Caco-2 (cell line): ENCODE data around the gene RPS4Y2. TPM values are rescaled to one million over a fixed set of nuclear protein-coding genes. Genes with fewer than 3 reads are reported as not detected.

Source experiments
- BruUV-seq: library from RNA; stranded (reverse); fragments of 400-500 nt; replicated peaks from 2 replicates; lab custom pipeline; 2021; lab: Mats Ljungman, UMichigan
- CTCF ChIA-PET: fragments of 300-600 bp; sonication (Branson Sonifier 250); formaldehyde crosslinking; loops from one replicate; lab custom pipeline; 2022; ENCODE audit warnings: antibody characterized with exemption; lab: Charles Lee
- POLR2A ChIA-PET: fragments of 300-600 bp; sonication (Branson Sonifier 250); formaldehyde crosslinking; loops from one replicate; lab custom pipeline; 2022; ENCODE audit warnings: antibody characterized with exemption; lab: Charles Lee
- DNase-seq, 2 experiments: peaks; one replicate each; pipeline versions ENCODE4 v3.0.0 to v3.0.0-alpha.2; 2020 to 2022
- H3K27me3 ChIP-seq: replicated peaks from 2 replicates; pipeline ENCODE4 v1.6.0; 2011; ENCODE audit warnings: low read length; ENCODE audit not compliant: control insufficient read depth, insufficient read depth
- H3K36me3 ChIP-seq: 2 replicates; pipeline ENCODE4 v1.5.1; 2011; ENCODE audit warnings: low read length; ENCODE audit not compliant: control insufficient read depth, insufficient read depth
- H3K4me1 ChIP-seq: fragments of 250-450 bp; sonication (Bioruptor Pico); 2 replicates; pipeline ENCODE4 v1.5.1; 2020; ENCODE audit warnings: mild to moderate bottlenecking
- H3K4me3 ChIP-seq: 2 replicates; pipeline ENCODE4 v1.5.1; 2011; ENCODE audit warnings: low read depth, mild to moderate bottlenecking, control low read depth, low read length
- H3K9me3 ChIP-seq: fragments of 250-450 bp; sonication (Bioruptor Pico); 2 replicates; pipeline ENCODE4 v1.5.1; 2020; ENCODE audit warnings: mild to moderate bottlenecking, moderate library complexity
- H3K27ac Mint-ChIP-seq: one replicate; pipeline ENCODE4 v1.8.0; 2022; ENCODE audit warnings: mixed read lengths; ENCODE audit not compliant: unreplicated experiment
- H3K27me3 Mint-ChIP-seq: one replicate; pipeline ENCODE4 v1.8.0; 2022; ENCODE audit warnings: mixed read lengths; ENCODE audit not compliant: insufficient read depth, unreplicated experiment
- H3K36me3 Mint-ChIP-seq: one replicate; pipeline ENCODE4 v1.8.0; 2022; ENCODE audit warnings: mild to moderate bottlenecking, mixed read lengths; ENCODE audit not compliant: insufficient read depth, unreplicated experiment
- H3K4me1 Mint-ChIP-seq: one replicate; pipeline ENCODE4 v1.8.0; 2022; ENCODE audit warnings: low read depth, mixed read lengths; ENCODE audit not compliant: unreplicated experiment
- H3K4me3 Mint-ChIP-seq: one replicate; pipeline ENCODE4 v1.8.0; 2022; ENCODE audit warnings: mild to moderate bottlenecking, moderate library complexity, mixed read lengths; ENCODE audit not compliant: unreplicated experiment
- H3K9me3 Mint-ChIP-seq: one replicate; pipeline ENCODE4 v1.8.0; 2022; ENCODE audit warnings: mixed read lengths; ENCODE audit not compliant: unreplicated experiment
- intact Hi-C: fragments of 100-400 bp; cut with micrococcal nuclease; formaldehyde crosslinking; loops from one replicate; pipeline ENCODE4 v1.10.0; 2022; ENCODE audit not compliant: unreplicated experiment
- total RNA-seq: library from RNA; stranded (reverse); gene quantifications from 2 replicates; pipeline ENCODE4 v1.2.3, GENCODE V29; 2022
- TF ChIP-seq, protein P1 (sequence below), 2 experiments: fragments of 200-600 bp in 1 of 2; IDR thresholded peaks; 1 replicate in 1 of 2; 2 replicates in 1 of 2; pipeline versions ENCODE4 v1.5.1 to v1.8.0; 2011 to 2022; ENCODE audit warnings: antibody characterized with exemption in 1 of 2, control low read depth in 1 of 2, inconsistent platforms in 1 of 2, low read depth in 1 of 2, low read length in 1 of 2, mild to moderate bottlenecking in 1 of 2, moderate library complexity in 1 of 2; ENCODE audit not compliant: insufficient read depth in 1 of 2, severe bottlenecking in 1 of 2, unreplicated experiment in 1 of 2

The RPS4Y2 gene
- total RNA-seq, 1 experiment from 2014 or later, result not detected

DNA sequence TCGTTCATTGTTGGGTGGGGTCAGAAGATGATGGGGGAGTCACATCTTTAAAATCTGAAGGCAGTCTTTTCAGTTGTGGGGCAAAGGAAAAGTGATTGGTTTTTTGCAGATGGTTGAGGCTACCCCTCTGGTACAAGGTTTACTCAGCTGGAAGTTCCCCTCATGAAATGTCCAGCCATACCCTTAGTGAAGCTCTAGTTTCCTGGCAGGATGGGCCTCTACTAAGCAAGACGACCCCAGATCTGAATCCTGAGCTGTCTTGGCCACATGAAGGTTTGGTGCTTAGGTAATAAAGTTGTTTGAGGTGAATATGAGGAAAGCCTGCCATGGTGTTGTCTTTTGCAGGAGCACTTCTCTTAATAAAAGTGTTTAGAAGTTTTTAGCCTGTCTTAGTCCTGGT, 9.2 kb downstream of the RPS4Y2 start:
- H3K27me3 Mint-ChIP-seq, result no peaks in the 10 kb centered on the region
- no peak overlapping the region for H3K27ac Mint-ChIP-seq
- Histone ChIP-seq H3K4me1 (no peaks in the 10 kb centered on the region), H3K4me3 (no peak overlapping the region), H3K36me3 (no peaks in the 10 kb centered on the region), H3K27me3 (no peaks in the 10 kb centered on the region), H3K9me3 (no peaks in the 10 kb centered on the region)
- TF ChIP-seq, protein P1, sequence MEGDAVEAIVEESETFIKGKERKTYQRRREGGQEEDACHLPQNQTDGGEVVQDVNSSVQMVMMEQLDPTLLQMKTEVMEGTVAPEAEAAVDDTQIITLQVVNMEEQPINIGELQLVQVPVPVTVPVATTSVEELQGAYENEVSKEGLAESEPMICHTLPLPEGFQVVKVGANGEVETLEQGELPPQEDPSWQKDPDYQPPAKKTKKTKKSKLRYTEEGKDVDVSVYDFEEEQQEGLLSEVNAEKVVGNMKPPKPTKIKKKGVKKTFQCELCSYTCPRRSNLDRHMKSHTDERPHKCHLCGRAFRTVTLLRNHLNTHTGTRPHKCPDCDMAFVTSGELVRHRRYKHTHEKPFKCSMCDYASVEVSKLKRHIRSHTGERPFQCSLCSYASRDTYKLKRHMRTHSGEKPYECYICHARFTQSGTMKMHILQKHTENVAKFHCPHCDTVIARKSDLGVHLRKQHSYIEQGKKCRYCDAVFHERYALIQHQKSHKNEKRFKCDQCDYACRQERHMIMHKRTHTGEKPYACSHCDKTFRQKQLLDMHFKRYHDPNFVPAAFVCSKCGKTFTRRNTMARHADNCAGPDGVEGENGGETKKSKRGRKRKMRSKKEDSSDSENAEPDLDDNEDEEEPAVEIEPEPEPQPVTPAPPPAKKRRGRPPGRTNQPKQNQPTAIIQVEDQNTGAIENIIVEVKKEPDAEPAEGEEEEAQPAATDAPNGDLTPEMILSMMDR (IDR thresholded peaks at IDR 0.05; ENCODE audit: insufficient read depth in 1 of 2, low read depth in 1 of 2, low read length in 1 of 2, severe bottlenecking in 1 of 2, unreplicated experiment in 1 of 2), result no peak
- no peak for DNase-seq
- H3K4me3 Mint-ChIP-seq, result no peak overlapping the region
- no peaks in the 10 kb centered on the region for H3K36me3 Mint-ChIP-seq
- POLR2A ChIA-PET, result no interaction called here
- H3K4me1 Mint-ChIP-seq, result no peaks in the 10 kb centered on the region
- no TSS peak for BruUV-seq
- H3K9me3 Mint-ChIP-seq, result no peaks in the 10 kb centered on the region
- CTCF ChIA-PET, result no interaction called here
- intact Hi-C loops, result no loop called here

GRCh38 chrY:20770755-20771154, 14.8 kb downstream of the RPS4Y2 start:
- H3K27ac Mint-ChIP-seq, result no peak overlapping the region

GRCh38 chrY:20776104-20776503, 20.2 kb downstream of the RPS4Y2 start:
- no peaks in the 10 kb centered on the region for H3K36me3 Mint-ChIP-seq

More at GRCh38 chrY:20770755-20771154, 14.8 kb downstream of the RPS4Y2 start:
- H3K36me3 ChIP-seq, result no peaks in the 10 kb centered on the region
- intact Hi-C loops, result no loop called here
- no peaks in the 10 kb centered on the region for H3K4me1 ChIP-seq
- H3K9me3 ChIP-seq, result no peaks in the 10 kb centered on the region
- no peak overlapping the region for H3K4me3 ChIP-seq
- H3K36me3 Mint-ChIP-seq, result no peaks in the 10 kb centered on the region
- H3K9me3 Mint-ChIP-seq, result no peaks in the 10 kb centered on the region
- H3K27me3 ChIP-seq, result no peaks in the 10 kb centered on the region
- TF ChIP-seq, protein P1 (IDR thresholded peaks at IDR 0.05; ENCODE audit: insufficient read depth in 1 of 2, low read depth in 1 of 2, low read length in 1 of 2, severe bottlenecking in 1 of 2, unreplicated experiment in 1 of 2), result no peak
- no peaks in the 10 kb centered on the region for H3K4me1 Mint-ChIP-seq
- POLR2A ChIA-PET, result no interaction called here
- no peak for DNase-seq
- CTCF ChIA-PET, result no interaction called here
- H3K4me3 Mint-ChIP-seq, result no peak overlapping the region
- no TSS peak for BruUV-seq
- H3K27me3 Mint-ChIP-seq, result no peaks in the 10 kb centered on the region

More at GRCh38 chrY:20776104-20776503, 20.2 kb downstream of the RPS4Y2 start:
- Histone ChIP-seq H3K9me3 (no peaks in the 10 kb centered on the region), H3K27me3 (no peaks in the 10 kb centered on the region), H3K4me1 (no peaks in the 10 kb centered on the region), H3K4me3 (no peak overlapping the region), H3K36me3 (no peaks in the 10 kb centered on the region)
- Mint-ChIP-seq H3K4me1 (no peaks in the 10 kb centered on the region), H3K4me3 (no peak overlapping the region), H3K27me3 (no peaks in the 10 kb centered on the region), H3K9me3 (no peaks in the 10 kb centered on the region), H3K27ac (no peak overlapping the region)
- TF ChIP-seq, protein P1 (IDR thresholded peaks at IDR 0.05; ENCODE audit: insufficient read depth in 1 of 2, low read depth in 1 of 2, low read length in 1 of 2, severe bottlenecking in 1 of 2, unreplicated experiment in 1 of 2), result no peak
- intact Hi-C loops, result no loop called here
- BruUV-seq, result no TSS peak
- ChIA-PET POLR2A (no interaction called here), CTCF (no interaction called here)
- DNase-seq, result no peak
